A549 (cell line): Measurements from ENCODE around the gene HAUS3. TPM values are rescaled to one million over a fixed set of nuclear protein-coding genes. Genes with fewer than 3 reads are reported as not detected.
A peak's percentile ranks its signal among the peaks of the same experiment; 100 is the strongest.

Experiments
- ATAC-seq, 2 experiments: fragments of 200-7000 bp in 1 of 2; fragments of >200 bp in 1 of 2; cut with Nextera tagmentation in 1 of 2; cut with Tn5 transposase in 1 of 2; 3 replicates each; pipeline versions ENCODE4 v1.8.0 to v1.9.1; 2018 to 2020; ENCODE audit warnings: mild to moderate bottlenecking in 1 of 2, moderate library complexity in 1 of 2
- CTCF ChIA-PET: fragments of 300-600 bp; sonication (Branson Sonifier 250); formaldehyde crosslinking; extraction: SDS; loops from one replicate; lab custom pipeline; 2021; ENCODE audit warnings: antibody characterized with exemption, inconsistent platforms; lab: Yijun Ruan, JAX
- POLR2A ChIA-PET: fragments of 350-600 bp; formaldehyde crosslinking; extraction: SDS; loops from one replicate; lab custom pipeline; 2021; ENCODE audit warnings: antibody characterized with exemption, inconsistent platforms; lab: Yijun Ruan, JAX
- DNase-seq, 2 experiments: peaks; one replicate each; pipeline versions ENCODE4 v3.0.0 to v3.0.0-alpha.2; 2011 to 2016; ENCODE audit warnings: low read depth in 1 of 2, low spot score in 1 of 2
- FAIRE-seq: peaks from 2 replicates; lab custom pipeline; 2011; peaks lifted over from hg19 to GRCh38; lab: Jason Lieb, UNC
- H3K27ac ChIP-seq, 2 experiments: fragments of >200 bp; sonication (Bioruptor Twin); formaldehyde crosslinking; 3 replicates each; pipeline ENCODE4 v1.5.1; 2016 to 2017
- H3K4me1 ChIP-seq: fragments of >200 bp; sonication (Bioruptor Twin); formaldehyde crosslinking; 3 replicates; pipeline ENCODE4 v1.6.1; 2016
- H3K4me2 ChIP-seq: fragments of >200 bp; sonication (Bioruptor Twin); formaldehyde crosslinking; 3 replicates; pipeline ENCODE4 v1.6.1; 2016
- H3K4me3 ChIP-seq: fragments of >200 bp; sonication (Bioruptor Twin); formaldehyde crosslinking; 3 replicates; pipeline ENCODE4 v1.5.1; 2016
- H3K9me3 ChIP-seq: fragments of >200 bp; sonication (Bioruptor Twin); formaldehyde crosslinking; 3 replicates; pipeline ENCODE4 v1.6.1; 2016
- BCL3 ChIP-seq: fragments of >200 bp; sonication (Bioruptor Twin); formaldehyde crosslinking; IDR thresholded peaks from 3 replicates; pipeline ENCODE4 v1.6.1; 2016
- CEBPB ChIP-seq, 2 experiments: fragments of >200 bp in 1 of 2; sonication (Bioruptor Twin) in 1 of 2; formaldehyde crosslinking in 1 of 2; IDR thresholded peaks; 2 replicates each; pipeline ENCODE4 v1.6.1; 2012 to 2016
- CHD2 ChIP-seq: fragments of 150-350 bp; IDR thresholded peaks from 2 replicates; pipeline ENCODE4 v1.6.1; 2014; ENCODE audit warnings: low read length; ENCODE audit not compliant: partially characterized antibody
- EHF ChIP-seq: fragments of 250-450 bp; sonication (Bioruptor Pico); IDR thresholded peaks from 2 replicates; pipeline ENCODE4 v1.5.0; 2020; ENCODE audit warnings: mild to moderate bottlenecking
- FOSB ChIP-seq: fragments of 250-450 bp; sonication (Bioruptor Pico); IDR thresholded peaks from 2 replicates; pipeline ENCODE4 v1.5.0; 2020; ENCODE audit warnings: mild to moderate bottlenecking, moderate library complexity
- HES2 ChIP-seq: fragments of >200 bp; sonication (Bioruptor Twin); formaldehyde crosslinking; IDR thresholded peaks from 2 replicates; pipeline ENCODE4 v1.6.1; 2016
- JUN ChIP-seq, 2 experiments: fragments of >200 bp; sonication (Bioruptor Twin); formaldehyde crosslinking; IDR thresholded peaks; 2 replicates in 1 of 2; 3 replicates in 1 of 2; pipeline ENCODE4 v1.6.1; 2016 to 2017
- JUNB ChIP-seq: fragments of >200 bp; sonication (Bioruptor Twin); formaldehyde crosslinking; IDR thresholded peaks from 2 replicates; pipeline ENCODE4 v1.6.1; 2016
- MAX ChIP-seq: IDR thresholded peaks from 2 replicates; pipeline ENCODE4 v1.6.1; 2012
- PHF8 ChIP-seq: fragments of 200-600 bp; sonication (generic); IDR thresholded peaks from 2 replicates; pipeline ENCODE4 v1.6.1; 2016; ENCODE audit warnings: low read depth, mild to moderate bottlenecking, antibody characterized with exemption, moderate library complexity, borderline replicate concordance
- POLR2A ChIP-seq: IDR thresholded peaks from 2 replicates; pipeline ENCODE4 v1.6.1; 2012; ENCODE audit warnings: mild to moderate bottlenecking, low read length
- RAD21 ChIP-seq, 2 experiments: fragments of >200 bp in 1 of 2; sonication (Bioruptor Twin) in 1 of 2; formaldehyde crosslinking in 1 of 2; IDR thresholded peaks in 1 of 2; conservative IDR thresholded peaks in 1 of 2; 2 replicates in 1 of 2; 3 replicates in 1 of 2; pipeline ENCODE4 v1.6.1; 2012 to 2018; ENCODE audit warnings: inconsistent platforms in 1 of 2
- RCOR1 ChIP-seq: fragments of 150-350 bp; IDR thresholded peaks from 2 replicates; pipeline ENCODE4 v1.6.1; 2014; ENCODE audit warnings: antibody characterized with exemption, low read length, low read depth
- RFX5 ChIP-seq: fragments of 450-650 bp; IDR thresholded peaks from 2 replicates; pipeline ENCODE4 v1.7.1; 2014; ENCODE audit warnings: antibody characterized with exemption, mild to moderate bottlenecking, moderate library complexity
- SREBF2 ChIP-seq: fragments of 450-650 bp; IDR thresholded peaks from 2 replicates; pipeline ENCODE4 v1.6.1; 2014; ENCODE audit warnings: mild to moderate bottlenecking, moderate library complexity
- TFCP2L1 ChIP-seq: fragments of 250-450 bp; sonication (Bioruptor Pico); IDR thresholded peaks from 2 replicates; pipeline ENCODE4 v1.5.0; 2021; ENCODE audit warnings: mild to moderate bottlenecking
- ZC3H11A ChIP-seq: fragments of 450-650 bp; IDR thresholded peaks from 2 replicates; pipeline ENCODE4 v1.6.1; 2014; ENCODE audit warnings: antibody characterized with exemption, mild to moderate bottlenecking
- ZNF302 ChIP-seq: fragments of 250-450 bp; sonication (Bioruptor Pico); IDR thresholded peaks from 2 replicates; pipeline ENCODE4 v1.9.0; 2021; ENCODE audit warnings: inconsistent platforms, mild to moderate bottlenecking, moderate library complexity
- ZSCAN20 ChIP-seq: fragments of 250-450 bp; sonication (Bioruptor Pico); IDR thresholded peaks from 2 replicates; pipeline ENCODE4 v1.8.0; 2022; ENCODE audit warnings: mild to moderate bottlenecking, moderate library complexity
- WGBS: methylation state at CpG from one replicate; pipeline ENCODE4 v1.1.6; 2017; ENCODE audit errors: missing lambda C conversion rate; 5-methylcytosine and 5-hydroxymethylcytosine counted together
- polyA plus RNA-seq, 4 experiments: library from polyadenylated mRNA; depleted of rRNA in 3 of 4; stranded (reverse); fragments of >200 nt; fragmentation: RNase III in 1 of 4; extraction: RNeasy Plus Mini Kit Qiagen cat#74134 plus additional on column Dnase treatment in 1 of 4; gene quantifications; 2 replicates in 3 of 4; 3 replicates in 1 of 4; pipeline ENCODE4 v1.2.3, GENCODE V29; 2011 to 2017
- TF ChIP-seq, protein P1 (sequence below): fragments of 450-650 bp; IDR thresholded peaks from 2 replicates; pipeline ENCODE4 v1.6.1; 2014; ENCODE audit warnings: antibody characterized with exemption
- TF ChIP-seq, protein P2 (sequence below): IDR thresholded peaks from 2 replicates; pipeline ENCODE4 v1.6.1; 2012

HAUS3 gene
- polyA plus RNA-seq, 2 of the 4 experiments (the other 2 are of a cell fraction) = 7.7 to 10.6 TPM

DNA sequence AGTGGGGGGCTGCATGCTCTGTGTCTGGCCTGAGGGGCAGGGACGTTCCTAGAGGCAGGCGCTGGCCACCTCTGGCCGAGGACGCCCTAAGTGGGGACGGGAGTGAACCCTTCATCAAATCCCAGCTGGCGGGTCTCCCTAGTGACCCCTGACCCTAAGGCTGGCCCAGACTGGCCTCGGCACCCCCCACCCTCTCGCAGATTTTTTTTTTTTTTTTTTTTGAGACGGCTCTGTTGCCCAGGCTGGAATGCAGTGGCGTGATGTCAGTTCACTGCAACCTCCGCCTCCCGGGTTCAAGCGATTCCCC, 21.0 kb upstream of the HAUS3 start:
- CTCF ChIA-PET = interaction anchor here (0.8 to 1.2 kb wide), 3 partner anchors 15 to 92 kb away, joined by 3 read pairs; no protein-coding TSS in a partner anchor
- DNase-seq (no peak), ATAC-seq (no peak), FAIRE-seq (no peak)
- TF ChIP-seq RCOR1 (no peak), ZC3H11A (no peak), ZSCAN20 (CRISPR knock-in tag) (no peak), ZNF302 (CRISPR knock-in tag) (no peak), FOSB (CRISPR knock-in tag) (no peak), HES2 (no peak), SREBF2 (no peak), TFCP2L1 (CRISPR knock-in tag) (no peak), CHD2 (no peak), JUNB (no peak)
- TF ChIP-seq, protein P1, sequence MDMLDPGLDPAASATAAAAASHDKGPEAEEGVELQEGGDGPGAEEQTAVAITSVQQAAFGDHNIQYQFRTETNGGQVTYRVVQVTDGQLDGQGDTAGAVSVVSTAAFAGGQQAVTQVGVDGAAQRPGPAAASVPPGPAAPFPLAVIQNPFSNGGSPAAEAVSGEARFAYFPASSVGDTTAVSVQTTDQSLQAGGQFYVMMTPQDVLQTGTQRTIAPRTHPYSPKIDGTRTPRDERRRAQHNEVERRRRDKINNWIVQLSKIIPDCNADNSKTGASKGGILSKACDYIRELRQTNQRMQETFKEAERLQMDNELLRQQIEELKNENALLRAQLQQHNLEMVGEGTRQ = no peak
- peak overlapping the region; percentile 99 for H3K4me2 ChIP-seq
- peaks cover 6% of the 10 kb centered on the region; the same call in 1 of the 3 replicates for H3K4me1 ChIP-seq
- 86% methylated on average over 9 of the region's 13 CpGs for WGBS
- peak overlapping the region; percentile 98 to 99 for H3K27ac ChIP-seq
- no peaks in the 10 kb centered on the region for H3K9me3 ChIP-seq
- POLR2A ChIA-PET = interaction anchor here (0.7 to 1.5 kb wide), 3 partner anchors 150 to 273 kb away, joined by 4 to 10 read pairs (median 6); no protein-coding TSS in a partner anchor
- peak overlapping the region; percentile 81 for H3K4me3 ChIP-seq

GRCh38 chr4:2262145-2262943, 20.4 kb upstream of the HAUS3 start:
- no peaks in the 10 kb centered on the region for H3K9me3 ChIP-seq
- H3K4me3 ChIP-seq = peak overlapping the region; percentile 81
- DNase-seq (peak; percentile 92 to 99), FAIRE-seq (no peak), ATAC-seq (peak; percentile 92 to 96)
- POLR2A ChIA-PET = interaction anchor here (0.6 to 1.5 kb wide), 11 partner anchors 9 to 273 kb away, joined by 3 to 10 read pairs (median 4); partner anchors contain the start of genes HAUS3, POLN and RNF4
- peak overlapping the region; percentile 99 for H3K4me2 ChIP-seq
- 8% methylated on average over 5 of the region's 98 CpGs for WGBS
- peak overlapping the region; percentile 98 to 99 for H3K27ac ChIP-seq
- peaks cover 6% of the 10 kb centered on the region; the same call in 1 of the 3 replicates for H3K4me1 ChIP-seq
- CTCF ChIA-PET = interaction anchor here (0.9 to 1.2 kb wide), 2 partner anchors 93 to 203 kb away, joined by 3 read pairs; no protein-coding TSS in a partner anchor
- TF ChIP-seq, protein P1 = peak; percentile 72
- no peak for TF ChIP-seq RAD21 (conservative IDR thresholded peaks at IDR 0.05 in 1 of 2, IDR thresholded peaks at IDR 0.05 in 1 of 2)
- TF ChIP-seq PHF8 = peak; percentile 79; the same call in 1 of the 2 replicates
- peak; percentile 97 for TF ChIP-seq RFX5
- peak in 1 of 2 experiments; percentile 62; a peak in 1 of 5 replicates for TF ChIP-seq JUN (IDR thresholded peaks at IDR 0.05)
- peak; percentile 88 for TF ChIP-seq POLR2A
- TF ChIP-seq BCL3 = peak; percentile 58; the same call in 1 of the 3 replicates
- TF ChIP-seq, protein P2, sequence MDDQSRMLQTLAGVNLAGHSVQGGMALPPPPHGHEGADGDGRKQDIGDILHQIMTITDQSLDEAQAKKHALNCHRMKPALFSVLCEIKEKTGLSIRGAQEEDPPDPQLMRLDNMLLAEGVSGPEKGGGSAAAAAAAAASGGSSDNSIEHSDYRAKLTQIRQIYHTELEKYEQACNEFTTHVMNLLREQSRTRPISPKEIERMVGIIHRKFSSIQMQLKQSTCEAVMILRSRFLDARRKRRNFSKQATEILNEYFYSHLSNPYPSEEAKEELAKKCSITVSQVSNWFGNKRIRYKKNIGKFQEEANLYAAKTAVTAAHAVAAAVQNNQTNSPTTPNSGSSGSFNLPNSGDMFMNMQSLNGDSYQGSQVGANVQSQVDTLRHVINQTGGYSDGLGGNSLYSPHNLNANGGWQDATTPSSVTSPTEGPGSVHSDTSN = peak; percentile 94
- no peak for TF ChIP-seq EHF (CRISPR knock-in tag)
- no peak for TF ChIP-seq CEBPB (IDR thresholded peaks at IDR 0.05)
- TF ChIP-seq MAX = peak; percentile 73; the same call in 1 of the 2 replicates
